Stimulated activated memory B cell treated with anti-CD40 and anti-IgM and Interleukin-4, amounts not matched to agents 10 μg/mL and 1 μg/mL and 100 μg/mL, for 72 hours (primary cell): ENCODE results near the gene MED28.

Experiments used
- ATAC-seq: fragments of 150-1000 bp; cut with Tn5 transposase; 2 replicates; pipeline ENCODE4 v1.10.0; 2021
- H3K27ac Mint-ChIP-seq: one replicate; pipeline ENCODE4 v1.8.0; 2022; ENCODE audit warnings: mild to moderate bottlenecking, mixed read lengths
- H3K27me3 Mint-ChIP-seq: one replicate; pipeline ENCODE4 v1.8.0; 2022; ENCODE audit warnings: mixed read lengths
- H3K36me3 Mint-ChIP-seq: one replicate; pipeline ENCODE4 v1.8.0; 2022; ENCODE audit warnings: mixed read lengths
- H3K4me1 Mint-ChIP-seq: one replicate; pipeline ENCODE4 v1.8.0; 2022; ENCODE audit warnings: mixed read lengths
- H3K4me3 Mint-ChIP-seq: one replicate; pipeline ENCODE4 v1.8.0; 2022; ENCODE audit warnings: mild to moderate bottlenecking, moderate library complexity, mixed read lengths
- H3K9me3 Mint-ChIP-seq: one replicate; pipeline ENCODE4 v1.8.0; 2022; ENCODE audit warnings: mixed read lengths

Gene MED28

GRCh38 chr4:17670423-17670822 lies 56.0 kb downstream of the MED28 start:
- ATAC-seq: no peak
- H3K36me3 Mint-ChIP-seq: no peaks in the 10 kb centered on the region
- H3K27me3 Mint-ChIP-seq: peaks cover 44% of the 10 kb centered on the region
- no peak overlapping the region for H3K4me3 Mint-ChIP-seq
- H3K4me1 Mint-ChIP-seq: peaks cover 27% of the 10 kb centered on the region
- H3K27ac Mint-ChIP-seq: no peak overlapping the region
- peaks cover 14% of the 10 kb centered on the region for H3K9me3 Mint-ChIP-seq

DNA sequence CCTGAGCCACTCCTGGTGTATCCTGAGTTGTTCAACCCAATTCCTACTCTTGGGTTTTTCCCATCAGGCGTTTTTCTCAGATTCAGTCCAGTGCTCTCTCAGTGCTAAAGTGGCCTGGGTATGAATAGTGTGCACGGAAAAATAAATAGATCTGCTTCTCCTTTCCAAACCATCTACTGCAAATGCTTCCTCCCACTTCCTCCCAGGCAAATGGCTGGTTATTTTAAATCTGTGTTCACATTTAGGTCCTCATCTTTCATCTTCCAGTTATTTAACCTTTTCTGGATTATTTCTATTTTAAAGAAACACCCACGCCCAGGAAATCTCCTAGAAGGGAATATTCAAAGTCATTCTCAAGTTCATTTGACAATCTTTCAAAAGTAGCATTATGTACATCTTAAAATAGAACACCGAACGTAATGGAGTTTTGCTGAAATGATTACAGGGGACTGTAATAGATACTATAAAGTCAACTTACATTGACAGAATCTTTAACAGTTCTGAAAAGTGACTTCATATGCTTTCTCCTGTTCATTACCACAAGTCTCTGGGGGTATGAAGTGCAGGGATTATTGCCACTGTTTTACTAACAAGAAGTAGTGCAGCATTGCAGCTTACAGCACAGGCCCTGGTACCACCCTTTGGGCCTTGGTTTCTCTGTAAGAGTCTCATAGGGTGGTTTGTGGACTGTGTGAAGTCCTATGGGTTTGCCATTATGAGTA lies 66.3 kb downstream of the MED28 start:
- no peak overlapping the region for H3K4me3 Mint-ChIP-seq
- no peaks in the 10 kb centered on the region for H3K36me3 Mint-ChIP-seq
- H3K4me1 Mint-ChIP-seq: peaks cover 8% of the 10 kb centered on the region
- peak; percentile 54 for ATAC-seq
- no peak overlapping the region for H3K27ac Mint-ChIP-seq
- peaks cover 5% of the 10 kb centered on the region for H3K9me3 Mint-ChIP-seq
- no peaks in the 10 kb centered on the region for H3K27me3 Mint-ChIP-seq

GRCh38 chr4:17681281-17682221 lies 67.1 kb downstream of the MED28 start:
- H3K36me3 Mint-ChIP-seq: no peaks in the 10 kb centered on the region
- ATAC-seq: peak; percentile 47

DNA sequence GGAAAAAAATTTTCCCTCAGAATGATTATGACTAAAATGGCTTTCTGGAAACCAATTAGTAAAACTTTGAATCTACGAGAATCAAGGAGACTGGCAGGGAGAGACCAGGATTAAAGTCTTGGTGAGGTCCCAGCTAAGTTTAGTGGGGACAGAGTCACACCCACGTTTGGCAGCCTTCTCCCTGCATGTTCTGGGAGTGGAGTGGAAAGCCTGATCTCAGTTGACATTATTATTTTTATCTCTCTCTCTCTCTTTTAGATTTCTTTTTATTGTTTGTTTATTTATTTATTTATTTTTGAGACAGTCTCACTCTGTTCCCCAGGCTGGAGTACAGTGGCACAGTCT lies 67.8 kb downstream of the MED28 start:
- H3K27ac Mint-ChIP-seq: no peak overlapping the region
- ATAC-seq: no peak
- H3K4me1 Mint-ChIP-seq: peaks cover 8% of the 10 kb centered on the region
- H3K27me3 Mint-ChIP-seq: no peaks in the 10 kb centered on the region
- H3K36me3 Mint-ChIP-seq: no peaks in the 10 kb centered on the region
- H3K9me3 Mint-ChIP-seq: peaks cover 3% of the 10 kb centered on the region
- no peak overlapping the region for H3K4me3 Mint-ChIP-seq

More at GRCh38 chr4:17681281-17682221, 67.1 kb downstream of the MED28 start:
- Mint-ChIP-seq H3K27ac (no peak overlapping the region), H3K4me1 (peaks cover 8% of the 10 kb centered on the region), H3K4me3 (no peak overlapping the region), H3K9me3 (peaks cover 5% of the 10 kb centered on the region), H3K27me3 (no peaks in the 10 kb centered on the region)
